Measurements from ENCODE around the gene LRRFIP1. TPM values are rescaled to one million over a fixed set of nuclear protein-coding genes. Genes with fewer than 3 reads are reported as not detected.

Gene LRRFIP1
- total and polyA plus RNA-seq, 2 donors (not counting 3 experiments of a cell fraction or from before 2014, with no cell fraction given) = 39.2 to 179 TPM

DNA sequence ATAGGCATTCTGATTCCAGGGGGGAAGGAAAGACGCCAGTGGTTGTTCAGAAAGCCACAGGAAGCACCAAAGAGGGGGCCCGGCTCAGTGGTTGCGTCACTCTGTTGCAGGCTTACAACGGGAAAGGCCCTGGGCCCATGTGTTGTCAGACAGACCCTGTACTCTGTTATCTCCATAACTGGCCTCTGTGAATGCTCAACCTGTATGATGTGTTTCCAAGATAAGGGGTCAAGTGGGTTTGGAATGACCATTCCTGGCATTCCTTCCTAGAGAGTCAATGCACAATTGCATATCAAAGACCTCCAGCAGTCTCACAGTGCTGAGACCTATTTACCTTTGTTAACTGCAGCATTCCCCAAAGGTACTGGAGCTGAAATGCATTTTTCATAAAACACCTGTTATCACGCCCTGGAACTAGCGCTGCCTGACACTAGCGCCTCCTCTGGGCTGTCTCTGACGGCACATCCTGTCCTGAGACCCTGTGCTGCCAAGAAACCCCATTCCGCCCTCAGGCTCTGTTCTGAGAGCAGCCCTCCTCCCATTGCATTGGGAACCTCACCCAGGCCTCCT is 13.2 kb upstream of the LRRFIP1 start:
- dilution Hi-C loops (cut with MboI; ENCODE audit: extremely low pct_ligation_motif_present, low sequenced_read_pairs) = no loop called here
- ChIA-PET CTCF (interaction anchor here (1.1 to 2.2 kb wide), 4 partner anchors 10 to 131 kb away, joined by 3 to 8 read pairs (median 4); no protein-coding TSS in a partner anchor), POLR2A (no interaction called here)
- no peaks in the 10 kb centered on the region for H3K36me3 ChIP-seq (ENCODE audit: control insufficient read depth in 2 of 2, extremely low read depth in 1 of 2, insufficient read depth in 2 of 2, low read length in 2 of 2)
- no peaks in the 10 kb centered on the region for H3K9me3 ChIP-seq (replicated peaks; ENCODE audit: control insufficient read depth, insufficient read depth, low read length)
- intact Hi-C loops (cut with micrococcal nuclease) = no loop called here
- FAIRE-seq (peak; percentile 86), DNase-seq (ENCODE audit: low read depth, low spot score) (peak; percentile 49)
- H3K27me3 ChIP-seq (ENCODE audit: control insufficient read depth in 2 of 2, insufficient read depth in 2 of 2, low read length in 2 of 2) = no peaks in the 10 kb centered on the region
- BruUV-seq (replicated peaks) = no TSS peak
- H3K4me3 ChIP-seq (replicated peaks in 1 of 3; ENCODE audit: insufficient read depth in 1 of 3, low read depth in 1 of 3, low read length in 3 of 3) = no peak overlapping the region
- H3K9ac ChIP-seq (replicated peaks; ENCODE audit: extremely low read depth, insufficient read depth, low read length) = peak overlapping the region; percentile 33
- H3K9me1 ChIP-seq (replicated peaks; ENCODE audit: control insufficient read depth, extremely low read depth, insufficient read depth, low read length) = no peaks in the 10 kb centered on the region
- H3K4me1 ChIP-seq (ENCODE audit: control insufficient read depth, extremely low read depth, insufficient read depth, low read length) = peaks cover 54% of the 10 kb centered on the region
- H3K4me2 ChIP-seq (ENCODE audit: insufficient read depth, low read length) = peak overlapping the region; percentile 8
- no peak for TF ChIP-seq POLR2A (IDR thresholded peaks at IDR 0.05; ENCODE audit: low read depth, low read length)
- TF ChIP-seq, protein P1, sequence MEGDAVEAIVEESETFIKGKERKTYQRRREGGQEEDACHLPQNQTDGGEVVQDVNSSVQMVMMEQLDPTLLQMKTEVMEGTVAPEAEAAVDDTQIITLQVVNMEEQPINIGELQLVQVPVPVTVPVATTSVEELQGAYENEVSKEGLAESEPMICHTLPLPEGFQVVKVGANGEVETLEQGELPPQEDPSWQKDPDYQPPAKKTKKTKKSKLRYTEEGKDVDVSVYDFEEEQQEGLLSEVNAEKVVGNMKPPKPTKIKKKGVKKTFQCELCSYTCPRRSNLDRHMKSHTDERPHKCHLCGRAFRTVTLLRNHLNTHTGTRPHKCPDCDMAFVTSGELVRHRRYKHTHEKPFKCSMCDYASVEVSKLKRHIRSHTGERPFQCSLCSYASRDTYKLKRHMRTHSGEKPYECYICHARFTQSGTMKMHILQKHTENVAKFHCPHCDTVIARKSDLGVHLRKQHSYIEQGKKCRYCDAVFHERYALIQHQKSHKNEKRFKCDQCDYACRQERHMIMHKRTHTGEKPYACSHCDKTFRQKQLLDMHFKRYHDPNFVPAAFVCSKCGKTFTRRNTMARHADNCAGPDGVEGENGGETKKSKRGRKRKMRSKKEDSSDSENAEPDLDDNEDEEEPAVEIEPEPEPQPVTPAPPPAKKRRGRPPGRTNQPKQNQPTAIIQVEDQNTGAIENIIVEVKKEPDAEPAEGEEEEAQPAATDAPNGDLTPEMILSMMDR (IDR thresholded peaks at IDR 0.05; ENCODE audit: extremely low read depth in 1 of 2, insufficient read depth in 1 of 2, low read depth in 1 of 2, low read length in 2 of 2) = peak in 1 of 2 donors; percentile 14
- peak; percentile 53 for TF ChIP-seq GATA2 (IDR thresholded peaks at IDR 0.05; ENCODE audit: insufficient read depth, insufficient read length, low read depth, low read length)
- peak; percentile 73 for TF ChIP-seq POLR2AphosphoS5 (IDR thresholded peaks at IDR 0.05; ENCODE audit: insufficient read depth, low read depth, low read length)
- TF ChIP-seq JUN (IDR thresholded peaks at IDR 0.05; ENCODE audit: borderline replicate concordance, insufficient read depth, insufficient read length, low read depth) = peak; percentile 70
- no peaks in the 10 kb centered on the region for H3K79me2 ChIP-seq (ENCODE audit: control insufficient read depth, insufficient read depth, low read length)
- H2AFZ ChIP-seq (ENCODE audit: low read depth, low read length) = no peak overlapping the region
- no peaks in the 10 kb centered on the region for H4K20me1 ChIP-seq (replicated peaks; ENCODE audit: control insufficient read depth, extremely low read depth, insufficient read depth, low read length)
- H3K27ac ChIP-seq (ENCODE audit: insufficient read depth, low read depth, low read length) = peak overlapping the region; percentile 99

Measured in endothelial cell of umbilical vein (primary cell).